Measurements from ENCODE around the gene MMAB.

GRCh38 chr12:109598428-109598854 is 25.1 kb upstream of the MMAB start:
- no peak for TF ChIP-seq CTCF (IDR thresholded peaks at IDR 0.05)
- TF ChIP-seq POLR2A (IDR thresholded peaks at IDR 0.05), result no peak
